H1 (cell line): ENCODE measurements around the gene COL28A1. TPM values are rescaled to one million over a fixed set of nuclear protein-coding genes. Genes with fewer than 3 reads are reported as not detected.

Source experiments
- CTCF ChIA-PET: fragments of 300-600 bp; sonication (Branson Sonifier 250); formaldehyde crosslinking; loops from one replicate; lab custom pipeline; 2021; ENCODE audit not compliant: partially characterized antibody; lab: Charles Lee
- POLR2A ChIA-PET: fragments of 300-600 bp; sonication (Branson Sonifier 250); formaldehyde crosslinking; loops from one replicate; lab custom pipeline; 2021; ENCODE audit warnings: inconsistent platforms; ENCODE audit not compliant: partially characterized antibody; lab: Charles Lee
- DNase-seq, 2 experiments: peaks; one replicate each; pipeline versions ENCODE4 v3.0.0 to v3.0.0-alpha.2; 2010 to 2022; ENCODE audit warnings: low spot score in 2 of 2, low read depth in 1 of 2, mixed read lengths in 1 of 2
- FAIRE-seq: peaks from 2 replicates; lab custom pipeline; 2011; peaks lifted over from hg19 to GRCh38; lab: Jason Lieb, UNC
- H2AFZ ChIP-seq: 2 replicates; pipeline ENCODE4 v1.8.1; 2012; ENCODE audit warnings: low read length, inconsistent platforms
- H2AK5ac ChIP-seq: 2 replicates; pipeline ENCODE4 v1.6.1; 2013; ENCODE audit warnings: low read depth, low read length
- H2BK120ac ChIP-seq: replicated peaks from 2 replicates; pipeline ENCODE3; 2013; ENCODE audit warnings: low read depth, low read length, inconsistent platforms
- H2BK12ac ChIP-seq: 2 replicates; pipeline ENCODE4 v1.6.1; 2013; ENCODE audit warnings: low read depth, low read length
- H2BK15ac ChIP-seq: 2 replicates; pipeline ENCODE4 v1.6.1; 2013; ENCODE audit warnings: low read length
- H2BK20ac ChIP-seq: 2 replicates; pipeline ENCODE4 v1.6.1; 2013; ENCODE audit warnings: low read length
- H2BK5ac ChIP-seq: 2 replicates; pipeline ENCODE4 v1.6.1; 2013; ENCODE audit warnings: low read depth, low read length
- H3K14ac ChIP-seq: 2 replicates; pipeline ENCODE4 v1.6.1; 2013; ENCODE audit warnings: inconsistent platforms; ENCODE audit not compliant: insufficient read length
- H3K18ac ChIP-seq: 2 replicates; pipeline ENCODE4 v1.6.1; 2013; ENCODE audit warnings: low read length; ENCODE audit errors: extremely low read depth
- H3K23ac ChIP-seq: 2 replicates; pipeline ENCODE4 v1.6.1; 2013; ENCODE audit warnings: inconsistent platforms; ENCODE audit not compliant: insufficient read length
- H3K23me2 ChIP-seq: 2 replicates; pipeline ENCODE4 v1.6.1; 2013; ENCODE audit warnings: low read depth, low read length
- H3K27ac ChIP-seq: 2 replicates; pipeline ENCODE4 v1.6.1; 2011; ENCODE audit warnings: low read depth, low read length, inconsistent platforms
- H3K27me3 ChIP-seq, 4 experiments: replicated peaks in 1 of 4; 1 replicate in 1 of 4; 2 replicates in 3 of 4; pipeline versions ENCODE4 v1.6.1 to v1.8.1; 2011 to 2013; ENCODE audit warnings: low read length in 3 of 4, mild to moderate bottlenecking in 3 of 4, inconsistent platforms in 2 of 4, mixed read lengths in 2 of 4, moderate library complexity in 1 of 4; ENCODE audit not compliant: control insufficient read depth in 3 of 4, insufficient read depth in 3 of 4; ENCODE audit errors: extremely low read depth in 1 of 4
- H3K36me3 ChIP-seq, 4 experiments: 2 replicates each; pipeline versions ENCODE4 v1.6.1 to v1.8.1; 2011 to 2013; ENCODE audit warnings: mild to moderate bottlenecking in 4 of 4, low read length in 3 of 4, moderate library complexity in 2 of 4, control low read depth in 1 of 4, inconsistent platforms in 1 of 4; ENCODE audit not compliant: insufficient read depth in 4 of 4, control insufficient read depth in 2 of 4
- H3K4ac ChIP-seq: replicated peaks from 2 replicates; pipeline ENCODE3; 2013; ENCODE audit warnings: low read length, low read depth, mixed read lengths, inconsistent platforms; ENCODE audit not compliant: insufficient read length
- H3K4me1 ChIP-seq, 4 experiments: replicated peaks in 1 of 4; 1 replicate in 1 of 4; 2 replicates in 3 of 4; pipeline versions ENCODE4 v1.6.1 to v1.8.1; 2011 to 2013; ENCODE audit warnings: low read length in 3 of 4, inconsistent platforms in 2 of 4, mixed read lengths in 1 of 4; ENCODE audit not compliant: insufficient read depth in 4 of 4, control insufficient read depth in 3 of 4
- H3K4me2 ChIP-seq, 2 experiments: 2 replicates each; pipeline versions ENCODE4 v1.6.1 to v1.8.1; 2011 to 2013; ENCODE audit warnings: low read depth in 2 of 2, low read length in 2 of 2, control low read depth in 1 of 2, inconsistent platforms in 1 of 2, mild to moderate bottlenecking in 1 of 2; ENCODE audit not compliant: insufficient read depth in 1 of 2
- H3K4me3 ChIP-seq, 4 experiments: fragments of 200-600, 300-600 bp in 1 of 4; sonication (generic), shearing (Covaris generic), sonication (Bioruptor Twin) in 1 of 4; 2 replicates each; pipeline versions ENCODE4 v1.5.1 to v1.8.1; 2011 to 2016; ENCODE audit warnings: low read length in 4 of 4, low read depth in 3 of 4, control low read depth in 2 of 4, inconsistent platforms in 2 of 4, mild to moderate bottlenecking in 2 of 4, mixed read lengths in 1 of 4, moderate library complexity in 1 of 4; ENCODE audit not compliant: insufficient read depth in 2 of 4; ENCODE audit errors: extremely low read depth in 1 of 4
- H3K56ac ChIP-seq: replicated peaks from 2 replicates; pipeline ENCODE3; 2013; ENCODE audit warnings: low read depth, mild to moderate bottlenecking, mixed read lengths, low read length, inconsistent platforms; ENCODE audit not compliant: insufficient read length
- H3K79me1 ChIP-seq: 2 replicates; pipeline ENCODE4 v1.6.1; 2013; ENCODE audit warnings: low read depth, low read length, control low read depth
- H3K79me2 ChIP-seq, 2 experiments: 2 replicates each; pipeline versions ENCODE4 v1.6.1 to v1.8.1; 2012 to 2013; ENCODE audit warnings: low read length in 2 of 2, mild to moderate bottlenecking in 2 of 2, inconsistent platforms in 1 of 2; ENCODE audit not compliant: insufficient read depth in 2 of 2, control insufficient read depth in 1 of 2
- H3K9ac ChIP-seq, 4 experiments: replicated peaks in 1 of 4; 1 replicate in 1 of 4; 2 replicates in 3 of 4; pipeline versions ENCODE4 v1.6.1 to v1.8.1; 2011 to 2013; ENCODE audit warnings: low read depth in 3 of 4, low read length in 3 of 4, control low read depth in 2 of 4, mild to moderate bottlenecking in 2 of 4, moderate library complexity in 2 of 4, inconsistent platforms in 1 of 4; ENCODE audit errors: extremely low read depth in 1 of 4
- H3K9me3 ChIP-seq, 2 experiments: 2 replicates each; pipeline versions ENCODE4 v1.6.1 to v1.8.1; 2012 to 2013; ENCODE audit warnings: mild to moderate bottlenecking in 2 of 2, moderate library complexity in 2 of 2, control low read depth in 1 of 2, inconsistent platforms in 1 of 2, low read depth in 1 of 2, low read length in 1 of 2, mixed read lengths in 1 of 2; ENCODE audit not compliant: insufficient read depth in 2 of 2
- H4K20me1 ChIP-seq, 2 experiments: replicated peaks in 1 of 2; 2 replicates each; pipeline versions ENCODE3 to v1.8.1; 2011 to 2013; ENCODE audit warnings: inconsistent platforms in 2 of 2, low read length in 2 of 2, mild to moderate bottlenecking in 1 of 2; ENCODE audit not compliant: insufficient read depth in 2 of 2, control insufficient read depth in 1 of 2
- H4K5ac ChIP-seq: 2 replicates; pipeline ENCODE4 v1.6.1; 2013; ENCODE audit warnings: low read length, low read depth, mixed read lengths, inconsistent platforms; ENCODE audit not compliant: insufficient read length
- H4K8ac ChIP-seq: 2 replicates; pipeline ENCODE4 v1.8.0; 2013; ENCODE audit warnings: mild to moderate bottlenecking, moderate library complexity, low read length, inconsistent platforms; ENCODE audit not compliant: insufficient read depth; ENCODE audit errors: extremely low read depth
- H4K91ac ChIP-seq: replicated peaks from 2 replicates; pipeline ENCODE3; 2013; ENCODE audit warnings: low read length, mixed read lengths, inconsistent platforms; ENCODE audit not compliant: insufficient read length
- GTF2F1 ChIP-seq: IDR thresholded peaks from 2 replicates; pipeline ENCODE4 v1.6.1; 2012; ENCODE audit warnings: low read depth, low read length, improper control_type of control experiment, borderline replicate concordance
- KDM1A ChIP-seq: fragments of 200-600, 300-600 bp; sonication (generic); IDR thresholded peaks from 2 replicates; pipeline ENCODE4 v1.7.1; 2016; ENCODE audit warnings: mild to moderate bottlenecking, low read length, borderline replicate concordance
- MAX ChIP-seq: IDR thresholded peaks from 2 replicates; pipeline ENCODE4 v1.6.1; 2012; ENCODE audit warnings: inconsistent platforms
- TEAD4 ChIP-seq: IDR thresholded peaks from 2 replicates; pipeline ENCODE4 v1.6.1; 2012; ENCODE audit warnings: low read depth, low read length, inconsistent platforms, mixed read lengths
- polyA plus RNA-seq, 7 experiments: library from polyadenylated mRNA; depleted of rRNA in 3 of 7; stranded (reverse) in 5 of 7; unstranded in 2 of 7; fragments of >200 nt in 5 of 7; fragments of 200-250 nt in 2 of 7; gene quantifications; 1 replicate in 5 of 7; 2 replicates in 1 of 7; 4 replicates in 1 of 7; pipeline versions ENCODE4 v1.2.1 to v1.2.3, GENCODE V29; 2011 to 2013; ENCODE audit warnings: missing spikeins in 2 of 7, mixed read lengths in 2 of 7
- total RNA-seq: library from RNA; stranded (reverse); fragmentation: NEBNext Ultra II Directional; extraction: Animal tissue kit (Norgen Biotek cat#: 25700); gene quantifications from 2 replicates; pipeline ENCODE4 v1.2.1, GENCODE V29; 2021

Gene COL28A1
- total and polyA plus RNA-seq, 2 of the 8 experiments (the other 6 are each of a cell fraction or from before 2014, with no cell fraction given) = 0.22 to 0.38 TPM

- POLR2A ChIA-PET = no interaction called here
Measured at GRCh38 chr7:7405461-7405860, 130.2 kb downstream of the COL28A1 start.

More at GRCh38 chr7:7405461-7405860, 130.2 kb downstream of the COL28A1 start:
- CTCF ChIA-PET = interaction anchor here (0.7 to 1.8 kb wide), 3 partner anchors 10 to 172 kb away, joined by 3 to 6 read pairs (median 3); no protein-coding TSS in a partner anchor
- Histone ChIP-seq H2BK120ac (no peak overlapping the region), H2AK5ac (no peak overlapping the region), H4K5ac (no peak overlapping the region), H3K4me1 (no peaks in the 10 kb centered on the region), H2BK5ac (no peak overlapping the region)
- no peak for FAIRE-seq
- no peak for TF ChIP-seq GTF2F1
- no peak for TF ChIP-seq KDM1A
- TF ChIP-seq TEAD4 = no peak
- TF ChIP-seq MAX = no peak
- TF ChIP-seq, all 59 proteins: peak for 0
- Histone ChIP-seq H4K91ac (no peak overlapping the region), H3K27ac (no peak overlapping the region), H3K23me2 (no peaks in the 10 kb centered on the region), H3K4me2 (no peak overlapping the region), H3K18ac (no peak overlapping the region), H2AFZ (no peak overlapping the region), H3K79me1 (no peaks in the 10 kb centered on the region), H3K56ac (no peak overlapping the region), H3K4me3 (no peak overlapping the region), H3K9ac (no peak overlapping the region), H4K8ac (no peak overlapping the region), H4K20me1 (no peaks in the 10 kb centered on the region), H3K36me3 (no peaks in the 10 kb centered on the region), H3K23ac (no peak overlapping the region), H3K4ac (no peak overlapping the region), H3K27me3 (no peaks in the 10 kb centered on the region), H3K14ac (no peak overlapping the region), H2BK15ac (no peak overlapping the region), H2BK20ac (no peak overlapping the region), H3K79me2 (no peaks in the 10 kb centered on the region), H2BK12ac (no peak overlapping the region), H3K9me3 (peaks cover 0 to 5% of the 10 kb centered on the region in 2 experiments; a peak in 2 of 4 replicates)
- DNase-seq = no peak
